ENCODE results near the gene NCAPG2. TPM values are rescaled to one million over a fixed set of nuclear protein-coding genes. Genes with fewer than 3 reads are reported as not detected.

Gene NCAPG2
- total and polyA plus RNA-seq, 2 of the 13 experiments (the other 11 are each of a cell fraction or from before 2014, with no cell fraction given): 15.1 to 30.7 TPM

DNA sequence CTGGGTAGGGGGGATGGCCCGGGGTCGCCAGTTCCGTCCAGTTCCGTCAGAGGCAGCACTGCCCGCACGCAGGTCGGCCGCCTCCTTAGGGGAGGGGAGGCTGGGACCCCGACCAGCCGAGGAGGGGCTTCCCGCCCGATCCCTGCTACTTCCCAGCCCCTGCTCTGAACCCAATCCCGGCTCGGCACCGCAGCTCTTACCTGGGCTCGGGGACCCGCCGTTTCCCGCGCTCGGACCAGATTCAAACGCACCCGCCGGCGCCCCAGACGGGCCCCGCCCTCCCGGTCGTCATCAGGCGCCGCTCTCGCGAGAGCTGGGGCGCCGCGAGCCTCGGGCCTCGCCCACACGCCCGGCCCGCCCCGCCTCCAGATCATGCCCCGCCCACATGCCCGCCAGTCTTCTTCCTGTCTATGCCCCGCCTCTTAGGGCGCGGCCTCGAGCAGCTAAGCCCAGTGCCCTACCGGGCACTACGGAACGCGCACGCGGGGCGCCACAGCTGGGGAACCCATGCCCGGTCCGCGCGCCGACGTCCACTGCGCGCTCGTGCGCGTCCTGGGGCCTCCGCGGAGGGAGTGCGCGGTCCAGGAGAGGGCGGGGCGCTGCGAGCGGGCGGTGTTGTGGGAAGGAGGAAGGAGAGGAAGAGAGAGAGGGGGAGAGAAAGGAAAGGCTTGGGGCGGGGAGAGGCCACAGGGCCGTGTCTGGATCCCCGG, at the start of gene NCAPG2 (continued):
- TF ChIP-seq, protein P1, sequence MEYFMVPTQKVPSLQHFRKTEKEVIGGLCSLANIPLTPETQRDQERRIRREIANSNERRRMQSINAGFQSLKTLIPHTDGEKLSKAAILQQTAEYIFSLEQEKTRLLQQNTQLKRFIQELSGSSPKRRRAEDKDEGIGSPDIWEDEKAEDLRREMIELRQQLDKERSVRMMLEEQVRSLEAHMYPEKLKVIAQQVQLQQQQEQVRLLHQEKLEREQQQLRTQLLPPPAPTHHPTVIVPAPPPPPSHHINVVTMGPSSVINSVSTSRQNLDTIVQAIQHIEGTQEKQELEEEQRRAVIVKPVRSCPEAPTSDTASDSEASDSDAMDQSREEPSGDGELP (IDR thresholded peaks at IDR 0.05; ENCODE audit: borderline replicate concordance, low read depth): peak; percentile 88; the same call in 1 of the 2 replicates
- TF ChIP-seq ZBTB40 (IDR thresholded peaks at IDR 0.05) (no peak), ZBTB40 (CRISPR knock-in tag; IDR thresholded peaks at IDR 0.05) (0 out of 2 replicates have a peak, but pooled peaks have one; percentile 15), YEATS2 (CRISPR knock-in tag; IDR thresholded peaks at IDR 0.05; ENCODE audit: borderline replicate concordance) (peak; percentile 77), RFX3 (CRISPR knock-in tag; IDR thresholded peaks at IDR 0.05) (no peak), NRL (CRISPR knock-in tag; IDR thresholded peaks at IDR 0.05; ENCODE audit: borderline replicate concordance) (no peak), HES4 (CRISPR knock-in tag; IDR thresholded peaks at IDR 0.05; ENCODE audit: borderline replicate concordance) (no peak)
- TF ChIP-seq, protein P2, sequence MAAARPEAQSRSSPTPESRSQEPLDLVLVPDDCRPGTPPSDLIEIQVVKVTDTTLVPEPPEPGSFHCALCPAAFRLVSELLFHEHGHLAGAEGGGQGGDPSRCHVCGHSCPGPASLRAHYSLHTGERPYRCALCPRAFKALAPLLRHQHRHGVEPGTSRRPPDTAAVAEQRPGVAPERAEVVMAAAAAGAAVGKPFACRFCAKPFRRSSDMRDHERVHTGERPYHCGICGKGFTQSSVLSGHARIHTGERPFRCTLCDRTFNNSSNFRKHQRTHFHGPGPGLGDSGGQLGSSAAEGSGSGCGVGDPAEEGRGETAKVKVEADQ (CRISPR knock-in tag; IDR thresholded peaks at IDR 0.05; ENCODE audit: borderline replicate concordance): no peak
- TF ChIP-seq, protein P3, sequence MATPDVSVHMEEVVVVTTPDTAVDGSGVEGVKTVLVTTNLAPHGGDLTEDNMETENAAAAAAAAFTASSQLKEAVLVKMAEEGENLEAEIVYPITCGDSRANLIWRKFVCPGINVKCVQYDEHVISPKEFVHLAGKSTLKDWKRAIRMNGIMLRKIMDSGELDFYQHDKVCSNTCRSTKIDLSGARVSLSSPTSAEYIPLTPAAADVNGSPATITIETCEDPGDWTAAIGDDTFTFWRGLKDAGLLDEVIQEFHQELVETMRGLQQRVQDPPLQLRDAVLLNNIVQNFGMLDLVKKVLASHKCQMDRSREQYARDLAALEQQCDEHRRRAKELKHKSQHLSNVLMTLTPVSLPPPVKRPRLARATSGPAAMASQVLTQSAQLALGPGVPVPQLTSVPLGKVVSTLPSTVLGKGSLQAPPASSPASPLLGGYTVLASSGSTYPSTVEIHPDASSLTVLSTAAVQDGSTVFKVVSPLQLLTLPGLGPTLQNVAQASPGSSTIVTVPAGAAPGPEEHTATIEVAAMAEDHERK (CRISPR knock-in tag; IDR thresholded peaks at IDR 0.05; ENCODE audit: low read depth): peak; percentile 88

Data from HepG2 (cell line).